Activated CD8-positive, alpha-beta memory T cell treated with anti-CD3 and anti-CD28 coated beads, Interleukin-2, amount 50 U/mL, for 1 hour (primary cell): ENCODE results near the gene ABCA13.

ENCODE experiments used
- DNase-seq: peaks from one replicate; pipeline ENCODE4 v3.0.0-alpha.2; 2020; ENCODE audit errors: extremely low read depth

The ABCA13 gene

DNA sequence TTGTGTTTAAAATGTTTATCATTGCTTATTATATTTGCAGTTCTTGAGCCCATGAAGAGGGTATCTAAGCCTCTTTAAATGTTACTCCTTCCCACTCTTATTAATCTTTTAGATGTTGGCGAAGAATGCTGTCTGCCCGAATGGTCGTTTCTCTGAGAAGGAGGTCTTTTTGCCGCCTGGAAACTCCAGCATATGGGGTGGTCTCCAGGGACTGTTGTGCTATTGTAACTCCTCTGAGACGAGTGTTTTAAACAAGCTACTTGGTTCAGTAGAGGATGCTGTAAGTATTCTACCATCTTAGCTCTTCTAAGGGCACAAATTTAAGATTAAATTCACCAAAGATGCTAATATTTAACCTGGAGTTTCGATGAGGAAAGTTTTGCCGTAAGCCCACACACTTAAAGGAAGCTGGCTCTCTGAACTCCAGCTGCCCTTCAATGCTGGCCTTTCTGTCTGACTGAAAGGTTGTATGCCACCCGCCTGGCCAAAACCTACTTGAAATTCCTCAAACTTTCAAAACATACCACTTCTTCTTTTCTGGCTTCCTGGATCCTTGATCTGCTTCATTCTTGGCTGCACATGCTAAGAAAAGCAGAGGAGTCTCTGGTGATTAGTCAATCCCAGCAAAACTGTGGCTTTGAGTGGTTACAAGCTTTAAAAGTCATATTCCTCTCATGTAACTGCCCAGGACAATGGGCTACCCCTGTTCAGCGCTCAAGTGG lies 74.7 kb downstream of the ABCA13 start:
- no peak for DNase-seq

- DNase-seq: no peak
Measured at GRCh38 chr7:48249166-48249565, 77.9 kb downstream of the ABCA13 start.

- DNase-seq: no peak
Measured at GRCh38 chr7:48250441-48250951, 79.2 kb downstream of the ABCA13 start.

GRCh38 chr7:48251766-48252165 lies 80.5 kb downstream of the ABCA13 start:
- DNase-seq: no peak

- no peak for DNase-seq
Measured at GRCh38 chr7:48252995-48253394, 81.7 kb downstream of the ABCA13 start.

DNA sequence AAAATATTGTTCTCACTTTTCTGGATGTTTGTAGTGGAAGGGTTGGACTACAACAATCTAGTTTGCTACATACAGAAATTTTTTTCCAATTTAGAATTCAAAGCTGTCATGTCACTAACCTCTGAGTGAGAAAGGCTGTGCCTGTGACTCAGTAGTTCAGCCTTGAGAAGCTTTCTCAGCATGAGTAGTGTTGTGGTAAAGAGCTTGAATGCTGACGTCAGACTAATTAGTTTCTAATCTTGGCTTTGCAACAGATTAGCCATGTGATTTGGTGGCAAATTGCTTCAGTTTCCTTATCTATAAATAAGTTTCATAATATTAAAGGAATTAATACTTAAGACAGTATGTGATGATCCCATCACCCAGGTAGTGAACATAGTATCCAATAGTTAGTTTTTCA lies 83.8 kb downstream of the ABCA13 start:
- DNase-seq: no peak

- DNase-seq: no peak
Measured at GRCh38 chr7:48259463-48260280, 88.4 kb downstream of the ABCA13 start.

GRCh38 chr7:48261696-48262095 lies 90.4 kb downstream of the ABCA13 start:
- no peak for DNase-seq

GRCh38 chr7:48262606-48263310 lies 91.5 kb downstream of the ABCA13 start:
- no peak for DNase-seq

DNA sequence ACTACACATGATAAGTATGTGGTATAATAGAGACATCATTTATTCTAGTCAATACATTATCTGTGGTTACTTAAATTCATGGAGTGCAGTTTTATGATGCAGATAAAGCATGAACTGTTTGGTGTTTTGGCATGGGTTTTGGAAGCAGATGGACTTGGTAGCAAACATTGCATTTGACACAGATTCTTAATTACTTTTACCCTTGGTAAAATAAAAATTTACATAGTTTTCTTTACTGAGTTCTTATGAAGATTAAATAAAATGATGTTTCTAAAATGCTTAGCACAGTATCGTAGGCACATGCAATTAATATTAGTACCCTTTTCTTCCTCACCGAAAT lies 92.0 kb downstream of the ABCA13 start:
- no peak for DNase-seq

DNA sequence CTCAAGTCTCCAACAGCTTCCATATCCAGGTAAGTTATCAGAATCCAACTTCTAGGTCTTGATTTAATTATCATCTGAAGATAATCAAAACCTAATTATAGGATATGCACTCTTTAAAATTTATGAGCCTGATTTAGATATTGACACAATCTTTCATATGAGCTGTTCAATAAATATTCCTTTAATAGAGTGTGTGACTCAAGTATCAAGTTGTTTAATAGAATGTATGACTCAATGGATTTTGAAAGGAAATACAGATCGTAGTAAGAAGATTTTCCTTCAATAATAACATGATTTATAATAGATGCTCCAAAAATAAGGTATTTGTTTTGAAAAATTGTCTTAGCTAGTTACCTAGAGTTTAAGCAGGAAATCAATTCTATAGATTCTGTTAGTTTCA lies 97.8 kb downstream of the ABCA13 start:
- no peak for DNase-seq

DNA sequence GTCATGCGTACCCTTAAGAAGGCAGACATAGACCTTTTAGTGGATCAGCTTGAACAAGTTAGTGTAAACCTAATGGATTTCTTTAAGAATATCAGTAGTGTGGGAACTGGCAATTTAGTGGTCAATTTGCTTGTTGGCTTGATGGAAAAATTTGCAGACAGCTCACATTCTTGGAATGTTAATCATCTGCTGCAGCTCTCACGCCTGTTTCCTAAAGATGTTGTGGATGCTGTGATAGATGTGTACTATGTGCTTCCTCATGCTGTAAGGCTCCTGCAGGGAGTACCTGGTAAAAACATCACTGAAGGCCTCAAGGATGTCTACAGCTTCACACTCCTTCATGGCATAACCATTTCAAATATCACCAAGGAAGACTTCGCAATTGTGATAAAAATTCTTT lies 103.4 kb downstream of the ABCA13 start:
- DNase-seq: no peak

DNA sequence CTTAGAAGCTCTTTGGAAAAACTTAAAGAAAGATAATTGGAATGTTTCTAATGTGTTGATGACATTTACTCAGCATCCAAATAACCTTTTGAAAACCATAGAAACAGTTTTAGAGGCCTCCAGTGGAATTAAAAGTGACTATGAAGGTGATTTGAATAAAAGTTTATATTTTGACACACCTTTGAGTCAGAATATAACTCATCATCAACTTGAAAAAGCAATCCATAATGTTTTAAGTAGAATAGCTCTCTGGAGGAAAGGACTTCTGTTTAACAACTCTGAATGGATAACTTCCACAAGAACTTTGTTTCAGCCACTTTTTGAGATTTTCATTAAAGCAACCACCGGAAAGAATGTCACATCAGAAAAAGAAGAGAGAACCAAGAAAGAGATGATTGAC lies 108.2 kb downstream of the ABCA13 start:
- DNase-seq: no peak

DNA sequence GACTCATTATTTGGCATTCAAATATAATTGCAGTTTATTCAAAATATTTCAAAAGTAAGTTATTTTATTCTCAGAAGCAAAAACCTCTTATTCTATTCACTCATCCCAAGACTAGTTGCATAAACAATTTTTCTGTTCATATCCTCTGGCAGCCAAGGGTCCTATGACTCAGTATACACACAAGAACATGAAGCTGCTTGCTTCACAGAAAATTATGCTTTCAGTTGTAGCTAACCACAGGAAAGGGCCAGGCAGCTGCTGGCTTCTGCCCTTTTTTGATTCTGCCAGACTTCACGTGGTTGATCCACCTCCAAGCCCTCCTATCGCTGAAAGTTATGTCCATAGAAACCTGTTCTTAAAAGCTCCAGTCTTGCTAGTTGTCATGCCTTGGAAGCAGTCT lies 108.8 kb downstream of the ABCA13 start:
- DNase-seq: no peak

DNA sequence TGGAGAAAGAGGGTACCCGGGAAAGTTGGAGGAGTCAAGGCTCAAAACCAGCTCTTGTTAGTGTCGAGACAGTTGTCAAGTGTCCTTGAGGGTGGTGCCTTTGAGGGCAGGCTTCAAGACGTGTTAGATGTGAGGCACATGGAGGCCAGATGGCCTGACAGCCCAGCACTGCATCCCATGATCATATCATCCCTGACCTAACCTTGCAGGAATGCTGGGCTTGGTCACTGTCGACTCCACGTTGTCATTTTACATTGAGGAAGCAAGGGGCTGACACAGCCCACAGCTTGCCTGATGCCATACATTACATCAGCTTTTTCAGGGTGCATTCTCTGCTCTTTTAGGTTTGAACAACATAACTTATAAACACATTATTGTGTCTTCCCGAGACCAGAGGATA lies 114.1 kb downstream of the ABCA13 start:
- DNase-seq: no peak

GRCh38 chr7:48286836-48287235 lies 115.6 kb downstream of the ABCA13 start:
- no peak for DNase-seq

DNA sequence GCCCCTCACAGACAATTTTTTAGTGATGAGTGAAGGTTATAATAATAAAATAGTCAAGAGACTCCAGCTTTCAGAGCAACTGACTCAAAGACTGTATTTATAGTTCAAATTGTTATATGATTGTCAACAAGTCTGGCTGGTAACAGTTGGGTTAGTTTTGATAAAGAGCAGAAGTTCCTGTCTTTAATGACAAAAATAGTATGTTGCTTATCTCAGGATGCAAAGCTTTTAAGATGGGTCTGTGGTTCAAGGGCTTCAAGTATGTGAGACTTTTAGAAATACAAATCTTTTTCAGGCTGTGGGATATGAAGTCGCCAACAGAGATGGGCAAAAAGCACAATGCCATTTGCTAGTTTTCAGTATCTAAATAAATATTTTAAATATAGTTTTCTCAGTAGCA lies 118.4 kb downstream of the ABCA13 start:
- no peak for DNase-seq

DNA sequence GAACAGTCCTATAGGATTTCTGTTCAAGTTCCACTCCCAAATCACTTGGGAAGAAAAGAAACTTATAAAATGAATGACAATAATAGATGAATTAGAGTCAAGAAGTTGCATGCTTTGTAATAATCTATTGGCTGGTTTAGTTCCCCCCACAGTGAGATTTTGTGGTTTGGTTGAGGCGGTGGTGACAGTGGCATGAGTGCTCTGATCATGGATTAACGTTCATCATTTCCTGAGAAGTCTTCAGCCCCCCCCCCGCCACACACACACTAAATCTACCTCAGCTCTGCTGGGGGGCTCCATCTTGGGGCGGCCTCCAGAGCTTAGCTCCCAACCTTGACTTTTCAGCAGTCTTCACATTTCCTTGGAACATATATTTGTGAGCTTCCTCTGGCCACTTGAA lies 121.7 kb downstream of the ABCA13 start:
- DNase-seq: no peak

DNA sequence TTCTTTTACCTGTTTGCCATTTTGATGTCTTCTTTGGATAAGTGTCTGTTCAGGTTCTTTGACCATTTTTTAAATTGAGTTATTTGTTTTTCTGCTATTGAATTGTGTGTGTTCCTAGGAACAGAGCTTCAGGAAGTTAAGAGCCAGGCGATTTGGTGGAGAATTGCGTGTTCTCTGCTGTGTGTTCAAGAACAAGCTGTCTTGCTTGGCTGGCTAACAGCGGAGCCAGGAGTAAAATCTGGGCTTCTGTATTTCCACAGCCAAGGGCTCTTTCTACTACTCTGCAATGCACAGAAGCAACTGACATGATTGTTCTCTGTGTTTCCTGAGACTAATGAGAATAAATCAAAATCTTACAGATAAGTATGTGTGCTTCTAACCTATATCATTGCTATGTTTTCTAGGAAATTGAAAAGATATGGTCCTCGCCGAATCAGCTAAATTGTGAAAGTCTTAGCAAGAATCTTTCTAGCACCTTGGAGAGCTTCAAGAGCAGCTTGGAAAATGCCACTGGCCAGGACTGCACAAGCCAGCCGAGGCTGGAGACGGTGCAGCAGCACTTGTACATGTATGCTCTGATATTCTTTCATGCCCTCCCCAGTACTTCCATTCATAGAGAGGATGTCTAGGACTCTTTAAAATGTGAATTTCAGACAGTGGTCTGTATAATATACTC lies 124.2 kb downstream of the ABCA13 start:
- DNase-seq: no peak

GRCh38 chr7:48296966-48297365 lies 125.7 kb downstream of the ABCA13 start:
- no peak for DNase-seq

DNA sequence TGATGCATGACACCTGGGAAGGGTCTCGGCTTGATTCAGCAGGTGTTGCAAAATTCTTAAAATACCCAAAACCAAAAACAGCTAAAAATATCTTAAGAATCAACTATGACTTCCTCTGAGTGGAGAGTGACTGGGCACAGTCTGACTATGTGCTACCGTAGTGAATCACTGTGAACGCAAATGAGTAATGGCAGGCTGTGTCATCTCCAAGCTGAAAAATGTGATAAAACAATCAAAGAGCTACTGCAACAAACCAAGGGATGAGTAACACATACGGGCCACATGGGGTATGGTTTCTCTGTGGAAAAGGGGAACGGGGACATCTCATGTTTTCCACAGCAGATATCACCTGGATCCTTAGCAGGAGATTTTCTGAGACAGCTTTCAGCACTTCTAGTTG lies 127.5 kb downstream of the ABCA13 start:
- DNase-seq: no peak

DNA sequence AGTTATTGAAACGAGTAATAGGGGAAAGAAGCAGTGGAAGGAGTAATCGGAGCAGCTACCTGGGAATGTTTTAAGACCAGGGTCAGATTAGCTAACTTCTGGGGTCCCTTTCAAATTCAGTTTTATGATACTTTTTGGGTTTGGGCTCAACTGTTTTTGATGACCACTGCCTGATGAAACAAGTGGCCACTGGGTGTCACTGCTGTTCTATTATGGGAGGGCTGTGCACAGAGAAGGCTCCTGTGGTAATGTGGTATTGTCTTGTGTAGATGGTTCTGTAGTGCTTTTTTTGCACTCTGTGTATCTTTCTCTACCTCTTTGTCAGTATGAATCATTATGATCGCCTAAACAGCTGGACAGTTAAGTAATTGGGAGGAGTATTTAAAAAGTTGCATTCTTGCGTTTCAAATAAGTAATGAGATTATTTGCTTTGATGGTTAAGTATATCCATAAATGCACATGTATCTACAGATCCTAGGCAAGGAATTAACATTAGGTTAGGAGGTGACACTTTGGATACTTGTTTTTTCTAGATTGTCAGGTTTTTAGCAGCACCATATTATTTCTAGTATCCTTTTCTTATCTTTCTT lies 128.4 kb downstream of the ABCA13 start:
- DNase-seq: no peak
